Mesothelial cell of epicardium (in vitro differentiated cells): Measurements from ENCODE around the gene TMEM223. TPM values are rescaled to one million over a fixed set of nuclear protein-coding genes. Genes with fewer than 3 reads are reported as not detected.
A peak's percentile ranks its signal among the peaks of the same experiment; 100 is the strongest.
"Not testable (repeated sequence)": the region's sequence is repeated elsewhere in the genome, so short reads cannot be mapped to it uniquely, and the experiment has no call there.

ENCODE experiments used
- DNase-seq, 2 experiments: peaks; one replicate each; pipeline ENCODE4 v3.0.0; 2021; ENCODE audit warnings: low spot score in 2 of 2; ENCODE audit not compliant: unreplicated experiment in 2 of 2
- H3K27ac Mint-ChIP-seq: 2 replicates; pipeline ENCODE4 v1.8.0; 2021; ENCODE audit warnings: mixed read lengths
- H3K27me3 Mint-ChIP-seq: 2 replicates; pipeline ENCODE4 v1.8.0; 2021; ENCODE audit warnings: low read depth, mixed read lengths
- H3K36me3 Mint-ChIP-seq: 2 replicates; pipeline ENCODE4 v1.8.0; 2021; ENCODE audit warnings: mixed read lengths
- H3K4me1 Mint-ChIP-seq: 2 replicates; pipeline ENCODE4 v1.8.0; 2021; ENCODE audit warnings: mixed read lengths
- H3K4me3 Mint-ChIP-seq: 2 replicates; pipeline ENCODE4 v1.8.0; 2021; ENCODE audit warnings: mild to moderate bottlenecking, moderate library complexity, mixed read lengths
- H3K9me3 Mint-ChIP-seq: 2 replicates; pipeline ENCODE4 v1.8.0; 2021; ENCODE audit warnings: mixed read lengths
- CTCF ChIP-seq: fragments of 200-600 bp; sonication (generic); IDR thresholded peaks from one replicate; pipeline ENCODE4 v1.5.0; 2021; ENCODE audit warnings: antibody characterized with exemption; ENCODE audit not compliant: unreplicated experiment
- total RNA-seq: library from RNA; stranded (reverse); gene quantifications from 3 replicates; pipeline ENCODE4 v1.2.1, GENCODE V29; 2021

The TMEM223 gene
- 17.4 to 21.4 TPM (median 19.2 TPM) in 3 replicates for total RNA-seq

- Mint-ChIP-seq H3K4me1 (peaks cover 33% of the 10 kb centered on the region), H3K36me3 (peaks cover 26% of the 10 kb centered on the region), H3K9me3 (no peaks in the 10 kb centered on the region), H3K27ac (peak within 1 kb of the TSS; percentile 97), H3K27me3 (no peaks in the 10 kb centered on the region), H3K4me3 (peak within 1 kb of the TSS; percentile 90)
- no peak for TF ChIP-seq CTCF
- peak; percentile 80 to 89 for DNase-seq
Observed at GRCh38 chr11:62791501-62792201, at the start of gene TMEM223. Gene TMEM223 (minus strand): TSS chr11:62792006. CDS start chr11:62791994, 12 bp downstream.

GRCh38 chr11:62840721-62841360 is 49.0 kb upstream of the TMEM223 start:
- peak in 1 of 2 experiments; percentile 69 for DNase-seq
- not testable (repeated sequence) for H3K9me3 Mint-ChIP-seq

GRCh38 chr11:62839050-62839945 is 47.5 kb upstream of the TMEM223 start, which contains the start of gene WDR74:
Gene WDR74 (minus strand): TSS chr11:62839590. CDS start chr11:62839570, 20 bp downstream.
- H3K36me3 Mint-ChIP-seq: peaks cover 10% of the 10 kb centered on the region
- TF ChIP-seq CTCF: no peak
- H3K9me3 Mint-ChIP-seq: no peaks in the 10 kb centered on the region
- H3K4me1 Mint-ChIP-seq: peaks cover 16% of the 10 kb centered on the region
- H3K27me3 Mint-ChIP-seq: no peaks in the 10 kb centered on the region
- no peak within 1 kb of the TSS for H3K4me3 Mint-ChIP-seq
- H3K27ac Mint-ChIP-seq: no peak within 1 kb of the TSS
- DNase-seq: peak; percentile 67 to 87

More at GRCh38 chr11:62840721-62841360, 49.0 kb upstream of the TMEM223 start:
- H3K4me3 Mint-ChIP-seq, H3K36me3 Mint-ChIP-seq, H3K27me3 Mint-ChIP-seq, H3K27ac Mint-ChIP-seq: not testable (repeated sequence)
- peaks cover 16% of the 10 kb centered on the region for H3K4me1 Mint-ChIP-seq

- H3K9me3 Mint-ChIP-seq: no peaks in the 10 kb centered on the region
- H3K4me1 Mint-ChIP-seq: peaks cover 28% of the 10 kb centered on the region
- H3K36me3 Mint-ChIP-seq: peaks cover 10% of the 10 kb centered on the region
- H3K4me3 Mint-ChIP-seq: no peak overlapping the region
- no peak overlapping the region for H3K27ac Mint-ChIP-seq
- no peak for TF ChIP-seq CTCF
- no peak for DNase-seq
- no peaks in the 10 kb centered on the region for H3K27me3 Mint-ChIP-seq
Observed at GRCh38 chr11:62835336-62835735, 43.5 kb upstream of the TMEM223 start.

GRCh38 chr11:62832336-62833234 is 40.8 kb upstream of the TMEM223 start, which contains the start of gene TEX54:
Gene TEX54 (minus strand): TSS chr11:62832841.
- no peaks in the 10 kb centered on the region for H3K9me3 Mint-ChIP-seq

More at GRCh38 chr11:62832336-62833234, 40.8 kb upstream of the TMEM223 start, which contains the start of gene TEX54:
- H3K27ac Mint-ChIP-seq: peak within 1 kb of the TSS; percentile 100
- H3K27me3 Mint-ChIP-seq: no peaks in the 10 kb centered on the region
- peaks cover 23% of the 10 kb centered on the region for H3K4me1 Mint-ChIP-seq
- no peak for TF ChIP-seq CTCF
- DNase-seq: no peak
- H3K36me3 Mint-ChIP-seq: peaks cover 11% of the 10 kb centered on the region
- peak within 1 kb of the TSS; percentile 95 for H3K4me3 Mint-ChIP-seq
